ENCODE measurements around the gene MLXIPL. TPM values are rescaled to one million over a fixed set of nuclear protein-coding genes. Genes with fewer than 3 reads are reported as not detected.

The MLXIPL gene
- total and polyA plus RNA-seq, 4 donors, result 50.3 to 384 (median 232) TPM

DNA sequence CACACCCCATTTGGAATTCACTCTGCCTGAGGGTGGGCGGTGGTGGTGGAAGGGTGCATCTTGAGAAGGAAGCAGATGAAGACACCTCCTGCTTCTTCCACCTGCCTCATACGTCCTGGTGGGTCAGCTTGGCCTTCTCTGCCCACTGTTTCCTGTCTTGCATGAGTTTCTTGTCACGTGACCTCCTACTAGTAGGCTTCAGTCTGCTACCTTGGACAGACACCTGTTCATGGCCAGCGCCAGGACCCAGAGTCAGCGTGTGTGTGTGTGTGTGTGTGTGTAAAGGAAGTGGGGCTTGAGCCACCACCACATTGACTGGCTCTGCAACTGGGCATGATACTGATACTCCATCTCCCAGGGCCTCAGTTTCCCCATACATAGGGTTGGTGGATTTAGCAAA lies 26.2 kb upstream of the MLXIPL start:
- Histone ChIP-seq H3K9ac (ENCODE audit: low read depth in 1 of 2, low read length in 2 of 2) (no peak overlapping the region), H3K4me1 (ENCODE audit: control insufficient read depth in 4 of 4, insufficient read depth in 4 of 4, low read length in 3 of 4) (peaks cover 2 to 30% (median 22%) of the 10 kb centered on the region in 4 donors), H3K27ac (ENCODE audit: low read depth in 1 of 2, low read length in 2 of 2) (no peak overlapping the region), H3K36me3 (ENCODE audit: control insufficient read depth in 4 of 4, insufficient read depth in 3 of 4, low read depth in 1 of 4, low read length in 3 of 4) (no peaks in the 10 kb centered on the region), H3K9me3 (ENCODE audit: control insufficient read depth in 4 of 4, low read length in 3 of 4) (no peaks in the 10 kb centered on the region), H3K4me3 (ENCODE audit: low read depth in 1 of 3, low read length in 3 of 3) (no peak overlapping the region), H3K27me3 (ENCODE audit: control insufficient read depth in 4 of 4, insufficient read depth in 4 of 4, low read length in 3 of 4) (no peaks in the 10 kb centered on the region)
- no peak for DNase-seq (ENCODE audit: low spot score)
- WGBS, result 69% methylated on average over 5 of the region's 5 CpGs
- no peak for TF ChIP-seq YY1 (IDR thresholded peaks at IDR 0.05)
- no peak for TF ChIP-seq SP1 (IDR thresholded peaks at IDR 0.05)
- TF ChIP-seq RAD21 (IDR thresholded peaks at IDR 0.05), result no peak
- no peak for TF ChIP-seq GABPA (IDR thresholded peaks at IDR 0.05 in 1 of 2, conservative IDR thresholded peaks at IDR 0.05 in 1 of 2)
- TF ChIP-seq, protein P1, sequence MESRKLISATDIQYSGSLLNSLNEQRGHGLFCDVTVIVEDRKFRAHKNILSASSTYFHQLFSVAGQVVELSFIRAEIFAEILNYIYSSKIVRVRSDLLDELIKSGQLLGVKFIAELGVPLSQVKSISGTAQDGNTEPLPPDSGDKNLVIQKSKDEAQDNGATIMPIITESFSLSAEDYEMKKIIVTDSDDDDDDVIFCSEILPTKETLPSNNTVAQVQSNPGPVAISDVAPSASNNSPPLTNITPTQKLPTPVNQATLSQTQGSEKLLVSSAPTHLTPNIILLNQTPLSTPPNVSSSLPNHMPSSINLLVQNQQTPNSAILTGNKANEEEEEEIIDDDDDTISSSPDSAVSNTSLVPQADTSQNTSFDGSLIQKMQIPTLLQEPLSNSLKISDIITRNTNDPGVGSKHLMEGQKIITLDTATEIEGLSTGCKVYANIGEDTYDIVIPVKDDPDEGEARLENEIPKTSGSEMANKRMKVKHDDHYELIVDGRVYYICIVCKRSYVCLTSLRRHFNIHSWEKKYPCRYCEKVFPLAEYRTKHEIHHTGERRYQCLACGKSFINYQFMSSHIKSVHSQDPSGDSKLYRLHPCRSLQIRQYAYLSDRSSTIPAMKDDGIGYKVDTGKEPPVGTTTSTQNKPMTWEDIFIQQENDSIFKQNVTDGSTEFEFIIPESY (IDR thresholded peaks at IDR 0.05), result no peak
- no peak for TF ChIP-seq HNF4G (IDR thresholded peaks at IDR 0.05)
- TF ChIP-seq, protein P2, sequence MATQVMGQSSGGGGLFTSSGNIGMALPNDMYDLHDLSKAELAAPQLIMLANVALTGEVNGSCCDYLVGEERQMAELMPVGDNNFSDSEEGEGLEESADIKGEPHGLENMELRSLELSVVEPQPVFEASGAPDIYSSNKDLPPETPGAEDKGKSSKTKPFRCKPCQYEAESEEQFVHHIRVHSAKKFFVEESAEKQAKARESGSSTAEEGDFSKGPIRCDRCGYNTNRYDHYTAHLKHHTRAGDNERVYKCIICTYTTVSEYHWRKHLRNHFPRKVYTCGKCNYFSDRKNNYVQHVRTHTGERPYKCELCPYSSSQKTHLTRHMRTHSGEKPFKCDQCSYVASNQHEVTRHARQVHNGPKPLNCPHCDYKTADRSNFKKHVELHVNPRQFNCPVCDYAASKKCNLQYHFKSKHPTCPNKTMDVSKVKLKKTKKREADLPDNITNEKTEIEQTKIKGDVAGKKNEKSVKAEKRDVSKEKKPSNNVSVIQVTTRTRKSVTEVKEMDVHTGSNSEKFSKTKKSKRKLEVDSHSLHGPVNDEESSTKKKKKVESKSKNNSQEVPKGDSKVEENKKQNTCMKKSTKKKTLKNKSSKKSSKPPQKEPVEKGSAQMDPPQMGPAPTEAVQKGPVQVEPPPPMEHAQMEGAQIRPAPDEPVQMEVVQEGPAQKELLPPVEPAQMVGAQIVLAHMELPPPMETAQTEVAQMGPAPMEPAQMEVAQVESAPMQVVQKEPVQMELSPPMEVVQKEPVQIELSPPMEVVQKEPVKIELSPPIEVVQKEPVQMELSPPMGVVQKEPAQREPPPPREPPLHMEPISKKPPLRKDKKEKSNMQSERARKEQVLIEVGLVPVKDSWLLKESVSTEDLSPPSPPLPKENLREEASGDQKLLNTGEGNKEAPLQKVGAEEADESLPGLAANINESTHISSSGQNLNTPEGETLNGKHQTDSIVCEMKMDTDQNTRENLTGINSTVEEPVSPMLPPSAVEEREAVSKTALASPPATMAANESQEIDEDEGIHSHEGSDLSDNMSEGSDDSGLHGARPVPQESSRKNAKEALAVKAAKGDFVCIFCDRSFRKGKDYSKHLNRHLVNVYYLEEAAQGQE (IDR thresholded peaks at IDR 0.05), result no peak
- no peak for TF ChIP-seq NR2F2 (IDR thresholded peaks at IDR 0.05)
- no peak for TF ChIP-seq JUND (IDR thresholded peaks at IDR 0.05)
- no peak for TF ChIP-seq EGR1 (IDR thresholded peaks at IDR 0.05; ENCODE audit: low read depth in 2 of 2)
- TF ChIP-seq, protein P3, sequence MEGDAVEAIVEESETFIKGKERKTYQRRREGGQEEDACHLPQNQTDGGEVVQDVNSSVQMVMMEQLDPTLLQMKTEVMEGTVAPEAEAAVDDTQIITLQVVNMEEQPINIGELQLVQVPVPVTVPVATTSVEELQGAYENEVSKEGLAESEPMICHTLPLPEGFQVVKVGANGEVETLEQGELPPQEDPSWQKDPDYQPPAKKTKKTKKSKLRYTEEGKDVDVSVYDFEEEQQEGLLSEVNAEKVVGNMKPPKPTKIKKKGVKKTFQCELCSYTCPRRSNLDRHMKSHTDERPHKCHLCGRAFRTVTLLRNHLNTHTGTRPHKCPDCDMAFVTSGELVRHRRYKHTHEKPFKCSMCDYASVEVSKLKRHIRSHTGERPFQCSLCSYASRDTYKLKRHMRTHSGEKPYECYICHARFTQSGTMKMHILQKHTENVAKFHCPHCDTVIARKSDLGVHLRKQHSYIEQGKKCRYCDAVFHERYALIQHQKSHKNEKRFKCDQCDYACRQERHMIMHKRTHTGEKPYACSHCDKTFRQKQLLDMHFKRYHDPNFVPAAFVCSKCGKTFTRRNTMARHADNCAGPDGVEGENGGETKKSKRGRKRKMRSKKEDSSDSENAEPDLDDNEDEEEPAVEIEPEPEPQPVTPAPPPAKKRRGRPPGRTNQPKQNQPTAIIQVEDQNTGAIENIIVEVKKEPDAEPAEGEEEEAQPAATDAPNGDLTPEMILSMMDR (IDR thresholded peaks at IDR 0.05; ENCODE audit: low read depth, low read length, missing input control), result no peak
- TF ChIP-seq HNF4A (conservative IDR thresholded peaks at IDR 0.05), result no peak
- no peak for TF ChIP-seq FOXA2 (IDR thresholded peaks at IDR 0.05)
- TF ChIP-seq, protein P4, sequence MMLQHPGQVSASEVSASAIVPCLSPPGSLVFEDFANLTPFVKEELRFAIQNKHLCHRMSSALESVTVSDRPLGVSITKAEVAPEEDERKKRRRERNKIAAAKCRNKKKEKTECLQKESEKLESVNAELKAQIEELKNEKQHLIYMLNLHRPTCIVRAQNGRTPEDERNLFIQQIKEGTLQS (IDR thresholded peaks at IDR 0.05), result no peak
- no peak for TF ChIP-seq FOXA1 (IDR thresholded peaks at IDR 0.05)
- TF ChIP-seq TAF1 (conservative IDR thresholded peaks at IDR 0.05), result no peak
- TF ChIP-seq RXRA (IDR thresholded peaks at IDR 0.05), result no peak
- TF ChIP-seq, protein P5, sequence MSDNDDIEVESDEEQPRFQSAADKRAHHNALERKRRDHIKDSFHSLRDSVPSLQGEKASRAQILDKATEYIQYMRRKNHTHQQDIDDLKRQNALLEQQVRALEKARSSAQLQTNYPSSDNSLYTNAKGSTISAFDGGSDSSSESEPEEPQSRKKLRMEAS (IDR thresholded peaks at IDR 0.05), result no peak

Data from liver (tissue), 9 donors.